GM18498 (cell line): ENCODE data around the gene ARPC2.
A peak's percentile ranks its signal among the peaks of the same experiment; 100 is the strongest.

Source experiments
- ATAC-seq: cut with Tn5 transposase; IDR thresholded peaks from one replicate; pipeline ENCODE4 v1.9.1; 2021; ENCODE audit warnings: mild to moderate bottlenecking, moderate library complexity; ENCODE audit not compliant: unreplicated experiment

The ARPC2 gene

GRCh38 chr2:218285604-218286003 is 68.6 kb downstream of the ARPC2 start:
- ATAC-seq = no peak

- ATAC-seq = peak; percentile 64
These were observed 69.8 kb downstream of the ARPC2 start for GRCh38 chr2:218286570-218287459.

DNA sequence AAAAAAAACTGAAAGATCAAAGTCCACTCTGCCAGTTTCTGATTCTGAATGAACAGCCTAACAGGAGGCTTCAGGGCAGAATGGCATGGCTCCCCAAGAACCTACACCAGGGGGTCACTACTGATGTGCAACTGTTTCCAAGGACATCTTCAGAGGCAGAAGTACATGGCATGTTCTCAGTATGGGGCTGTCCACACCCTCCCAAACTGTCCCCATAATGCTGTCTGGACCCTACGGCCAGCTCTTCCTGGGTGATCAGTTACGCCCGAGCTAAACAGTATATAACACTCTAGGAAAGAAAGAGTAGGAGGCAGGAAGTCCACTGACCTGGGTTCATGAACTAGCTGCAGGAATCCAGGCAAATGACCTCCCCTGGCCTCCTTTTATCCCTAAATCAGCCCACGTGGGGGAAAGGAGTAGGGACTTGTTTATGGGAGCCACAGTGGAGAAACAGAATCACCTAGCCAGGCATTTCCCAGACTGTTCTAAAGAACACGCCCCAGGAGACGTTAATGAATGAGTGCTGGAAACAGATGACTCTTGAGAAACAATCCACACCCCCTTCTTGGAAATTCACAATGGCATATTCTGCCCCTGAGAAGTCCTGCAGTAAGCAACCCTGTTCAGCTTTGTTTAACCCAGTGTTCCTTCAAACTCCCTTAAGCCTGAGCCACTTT is 72.8 kb downstream of the ARPC2 start:
- no peak for ATAC-seq

DNA sequence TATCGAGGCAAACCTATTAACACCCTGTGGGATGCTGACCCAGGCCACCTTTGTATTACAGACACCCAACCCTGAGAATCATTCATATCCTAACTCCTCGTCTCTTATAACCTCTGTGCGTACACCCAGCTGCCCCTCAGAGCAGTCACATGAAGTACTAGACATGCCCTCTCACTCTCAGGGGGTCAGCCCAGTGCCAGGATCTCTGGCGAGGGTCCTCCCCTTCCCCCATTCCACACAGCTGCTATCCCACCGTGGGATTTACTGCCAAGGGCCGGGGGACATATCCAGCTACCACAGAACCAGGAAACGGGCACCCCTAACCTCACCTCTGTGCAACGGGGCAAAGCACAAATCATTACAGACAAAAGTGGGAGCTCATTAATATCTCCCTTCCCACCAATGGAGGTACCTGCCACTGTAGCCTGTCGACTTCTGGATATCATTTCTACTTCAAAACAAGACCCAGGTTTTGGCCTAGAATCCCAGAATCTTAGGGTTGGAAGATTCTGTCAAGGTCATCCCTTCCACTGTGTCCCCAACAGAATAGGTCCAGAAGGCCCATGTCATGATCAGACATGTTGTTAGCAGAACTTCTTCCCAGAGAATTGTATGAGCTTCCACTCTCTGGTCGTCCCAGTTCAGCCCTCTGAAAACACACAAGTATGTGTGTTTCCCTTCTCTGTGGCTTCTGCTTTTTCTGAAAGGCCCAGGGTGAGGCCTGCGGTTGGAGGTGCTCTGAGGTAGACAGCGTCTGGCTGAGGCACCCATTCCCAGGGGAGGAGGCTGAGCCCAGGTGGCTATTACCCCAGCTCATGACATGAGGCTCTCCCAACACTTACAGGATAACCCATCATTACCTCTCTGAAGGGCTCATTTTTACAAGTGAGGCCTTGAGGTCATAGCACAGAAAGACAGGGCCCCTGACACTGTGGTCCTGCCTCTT is 73.6 kb downstream of the ARPC2 start:
- peak; percentile 52 for ATAC-seq

- ATAC-seq = no peak
These were observed 74.5 kb downstream of the ARPC2 start for GRCh38 chr2:218291318-218292047.

DNA sequence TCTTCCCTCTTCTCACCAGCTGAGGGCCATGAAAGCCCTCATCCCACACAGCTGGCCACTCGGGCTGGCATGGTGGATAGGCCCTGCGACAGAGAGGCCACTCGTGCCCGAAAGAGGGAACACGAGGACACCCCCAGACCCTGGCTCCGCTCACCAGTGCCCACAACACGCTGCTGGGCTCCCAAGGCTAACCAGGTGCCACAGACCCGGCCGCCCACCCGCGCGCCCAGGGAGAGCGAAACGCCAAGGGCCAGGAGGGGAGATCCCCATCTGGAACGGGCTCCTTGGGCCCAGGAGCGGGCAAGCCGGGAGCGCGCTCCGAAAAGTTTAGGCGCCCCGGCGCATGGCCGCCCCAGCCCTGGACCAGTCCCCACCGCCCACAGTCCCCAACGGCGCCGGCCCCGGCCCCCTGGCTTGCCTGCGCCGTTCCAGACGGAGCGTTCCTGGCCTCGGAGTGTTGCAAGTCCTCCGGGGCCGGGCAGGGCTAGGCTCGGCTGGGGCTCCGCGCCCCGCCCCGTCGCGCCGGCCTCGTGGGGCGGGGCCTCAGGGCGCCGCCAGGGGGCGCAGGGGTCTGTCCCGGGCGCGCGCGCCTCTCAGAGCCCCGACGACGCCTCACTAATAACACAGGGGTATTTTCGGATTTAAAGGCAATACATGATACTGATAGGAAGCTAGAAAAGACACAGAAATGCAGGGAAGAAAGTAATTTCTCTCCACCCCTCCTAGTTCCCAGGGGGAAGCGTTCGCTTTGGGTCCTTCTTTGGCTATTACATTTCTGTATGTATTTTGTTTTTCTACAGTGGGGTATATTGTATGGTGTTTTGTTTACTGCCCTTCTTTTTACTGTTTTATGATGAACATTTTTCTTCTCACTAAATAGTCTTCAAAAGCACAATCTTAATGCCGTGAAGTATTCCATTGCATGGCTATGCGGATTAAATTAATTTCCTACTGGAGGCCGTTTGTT is 75.3 kb downstream of the ARPC2 start, which contains the start of gene TMBIM1:
TMBIM1 (minus strand) TSS at position 456 of the 967 bp plus-strand sequence. CDS start 10,362 bp downstream, outside the sequence.
- ATAC-seq = peak; percentile 82

GRCh38 chr2:218293715-218294429 is 76.9 kb downstream of the ARPC2 start:
- no peak for ATAC-seq

DNA sequence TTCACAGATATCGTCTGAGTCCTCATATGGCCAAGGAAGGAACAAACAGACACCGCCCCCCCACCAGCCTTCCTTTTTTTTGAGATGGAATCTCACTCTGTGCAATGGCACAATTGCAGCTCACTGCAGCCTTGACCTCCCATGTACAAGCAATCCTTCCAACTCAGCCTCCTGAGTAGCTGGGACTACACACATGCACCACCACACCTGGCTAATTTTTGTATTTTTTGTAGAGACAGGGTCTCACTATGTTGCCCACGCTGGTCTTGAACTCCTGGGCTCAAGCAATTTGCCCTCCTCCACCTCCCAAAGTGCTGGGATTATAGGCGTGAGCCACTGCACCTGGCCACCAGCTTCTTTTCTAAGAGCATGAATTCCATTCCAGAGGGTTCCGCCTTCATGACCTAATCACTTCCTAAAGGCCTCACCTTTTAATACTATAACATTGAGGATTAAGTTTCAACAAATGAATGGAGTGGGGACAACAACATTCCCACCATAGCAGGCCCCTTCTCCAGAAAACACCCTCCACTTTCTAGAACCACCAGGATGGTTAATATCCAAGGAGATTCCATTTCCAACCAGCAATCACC is 77.5 kb downstream of the ARPC2 start:
- ATAC-seq = no peak

DNA sequence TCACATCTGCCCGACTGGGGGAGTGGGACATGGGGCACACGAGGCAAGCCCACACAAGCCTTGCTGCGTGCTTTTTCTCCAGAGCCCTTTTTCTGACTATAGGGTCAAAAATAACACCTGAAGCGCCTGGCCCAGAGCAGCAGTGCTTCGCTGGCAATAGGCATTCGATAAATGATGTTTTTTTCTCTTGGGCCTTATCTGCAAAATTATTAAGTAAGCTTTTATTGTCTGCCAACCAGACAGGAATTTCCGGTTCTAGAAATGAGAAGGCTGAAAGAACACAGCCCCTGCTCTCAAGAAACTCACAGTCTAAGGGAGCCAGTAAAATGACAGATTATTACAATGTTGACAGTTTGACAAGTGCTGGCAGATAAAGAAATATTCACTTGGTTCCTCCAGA is 78.0 kb downstream of the ARPC2 start:
- ATAC-seq = no peak

DNA sequence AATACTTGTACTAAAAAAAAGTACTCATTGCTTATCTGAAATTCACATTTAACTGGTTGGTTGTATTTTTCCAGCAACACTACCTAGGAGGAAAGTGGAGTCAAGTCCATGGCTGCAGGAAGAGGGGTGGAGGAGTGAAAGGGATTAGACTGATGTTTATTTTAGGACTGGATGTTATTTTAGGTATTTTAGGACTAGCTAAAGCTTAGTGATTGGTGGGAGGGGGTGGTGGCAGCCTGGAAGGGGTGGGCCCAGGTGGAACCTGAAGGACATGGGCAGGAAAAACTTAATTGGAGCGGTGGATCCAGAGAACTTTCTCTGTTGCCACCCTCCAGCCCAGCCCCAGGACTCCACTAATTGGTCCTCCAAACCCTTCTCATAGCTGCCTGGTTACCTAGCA is 79.2 kb downstream of the ARPC2 start:
- ATAC-seq = no peak

DNA sequence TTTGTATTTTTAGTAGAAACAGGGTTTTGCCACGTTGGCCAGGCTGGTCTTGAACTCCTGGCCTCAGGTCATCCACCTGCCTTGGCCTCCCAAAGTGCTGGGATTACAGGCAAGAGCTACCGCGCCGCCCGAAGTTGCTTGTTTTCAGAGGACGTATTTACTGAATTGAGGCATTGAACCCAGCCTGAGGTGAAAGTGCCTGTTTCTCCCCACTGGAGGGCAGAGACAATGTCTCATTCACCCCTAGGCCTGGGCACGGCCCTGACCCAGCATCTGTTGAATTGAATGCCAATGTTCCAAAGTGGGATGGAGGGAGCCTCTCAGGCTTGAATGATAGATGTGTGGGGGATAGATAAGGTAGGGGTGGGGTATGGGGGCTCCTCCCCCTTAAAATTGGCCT is 79.9 kb downstream of the ARPC2 start:
- ATAC-seq = no peak

DNA sequence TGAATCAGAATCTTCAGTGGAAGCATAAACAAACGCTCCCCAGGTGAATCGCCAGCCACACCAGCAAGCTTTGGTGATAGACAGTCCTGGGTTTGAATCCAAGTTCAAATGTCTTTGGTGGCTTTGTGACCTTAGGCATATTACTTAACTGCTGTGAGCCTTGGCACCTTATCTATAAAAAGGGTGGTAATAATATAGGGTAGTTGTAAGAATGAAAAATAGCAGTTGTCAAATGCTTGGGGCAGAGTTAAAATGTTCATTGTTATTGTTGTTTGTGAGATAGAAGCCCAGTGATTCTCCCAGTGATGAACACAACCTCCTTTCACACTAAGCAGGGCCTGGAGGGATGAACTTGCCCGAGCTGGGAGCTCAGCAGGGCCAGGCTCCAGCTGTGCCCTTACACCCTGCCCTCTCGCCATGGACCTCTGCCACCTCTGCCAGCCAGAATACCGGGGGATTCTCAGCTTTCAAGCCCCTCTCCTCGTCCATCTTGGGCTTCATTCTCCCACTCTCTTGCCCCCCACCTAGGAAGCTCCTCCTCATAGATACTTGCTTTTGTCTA is 81.4 kb downstream of the ARPC2 start:
- ATAC-seq = no peak

DNA sequence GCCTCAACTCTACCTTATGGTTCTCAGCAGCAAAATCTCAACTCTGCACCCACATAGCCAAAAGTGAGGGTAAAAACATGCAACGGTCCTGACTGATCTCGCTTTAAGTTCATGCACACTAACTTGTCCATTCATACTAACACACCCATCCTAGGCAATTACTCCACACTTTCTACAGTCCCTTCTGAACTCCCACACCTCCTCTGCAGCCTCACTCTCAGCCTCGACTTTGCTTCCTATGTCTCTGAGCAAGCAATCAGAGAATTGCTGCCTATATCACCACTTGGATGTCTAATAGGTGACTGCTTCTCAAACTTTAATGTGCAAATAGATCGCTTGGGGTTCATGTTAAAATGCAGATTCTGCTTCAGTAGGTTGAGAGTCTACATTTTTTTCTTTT is 83.2 kb downstream of the ARPC2 start:
- no peak for ATAC-seq

GRCh38 chr2:218301176-218301819 is 84.3 kb downstream of the ARPC2 start:
- ATAC-seq = peak; percentile 72
